ENCODE results near the gene NPAS3. TPM values are rescaled to one million over a fixed set of nuclear protein-coding genes. Genes with fewer than 3 reads are reported as not detected.

Gene NPAS3
- total RNA-seq, 4 donors from 2014 or later = 0.19 to 2.1 (median 1.7) TPM; not detected in 1

GRCh38 chr14:33529787-33530757, 591.4 kb downstream of the NPAS3 start:
- Histone ChIP-seq H3K9me3 (no peaks in the 10 kb centered on the region), H3K4me3 (no peak overlapping the region), H3K27ac (no peak overlapping the region), H3K27me3 (no peaks in the 10 kb centered on the region), H3K4me1 (no peaks in the 10 kb centered on the region), H3K36me3 (no peaks in the 10 kb centered on the region)
- TF ChIP-seq POLR2A (IDR thresholded peaks at IDR 0.05) = no peak
- TF ChIP-seq, protein P1, sequence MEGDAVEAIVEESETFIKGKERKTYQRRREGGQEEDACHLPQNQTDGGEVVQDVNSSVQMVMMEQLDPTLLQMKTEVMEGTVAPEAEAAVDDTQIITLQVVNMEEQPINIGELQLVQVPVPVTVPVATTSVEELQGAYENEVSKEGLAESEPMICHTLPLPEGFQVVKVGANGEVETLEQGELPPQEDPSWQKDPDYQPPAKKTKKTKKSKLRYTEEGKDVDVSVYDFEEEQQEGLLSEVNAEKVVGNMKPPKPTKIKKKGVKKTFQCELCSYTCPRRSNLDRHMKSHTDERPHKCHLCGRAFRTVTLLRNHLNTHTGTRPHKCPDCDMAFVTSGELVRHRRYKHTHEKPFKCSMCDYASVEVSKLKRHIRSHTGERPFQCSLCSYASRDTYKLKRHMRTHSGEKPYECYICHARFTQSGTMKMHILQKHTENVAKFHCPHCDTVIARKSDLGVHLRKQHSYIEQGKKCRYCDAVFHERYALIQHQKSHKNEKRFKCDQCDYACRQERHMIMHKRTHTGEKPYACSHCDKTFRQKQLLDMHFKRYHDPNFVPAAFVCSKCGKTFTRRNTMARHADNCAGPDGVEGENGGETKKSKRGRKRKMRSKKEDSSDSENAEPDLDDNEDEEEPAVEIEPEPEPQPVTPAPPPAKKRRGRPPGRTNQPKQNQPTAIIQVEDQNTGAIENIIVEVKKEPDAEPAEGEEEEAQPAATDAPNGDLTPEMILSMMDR (IDR thresholded peaks at IDR 0.05) = no peak
- no peak for DNase-seq

DNA sequence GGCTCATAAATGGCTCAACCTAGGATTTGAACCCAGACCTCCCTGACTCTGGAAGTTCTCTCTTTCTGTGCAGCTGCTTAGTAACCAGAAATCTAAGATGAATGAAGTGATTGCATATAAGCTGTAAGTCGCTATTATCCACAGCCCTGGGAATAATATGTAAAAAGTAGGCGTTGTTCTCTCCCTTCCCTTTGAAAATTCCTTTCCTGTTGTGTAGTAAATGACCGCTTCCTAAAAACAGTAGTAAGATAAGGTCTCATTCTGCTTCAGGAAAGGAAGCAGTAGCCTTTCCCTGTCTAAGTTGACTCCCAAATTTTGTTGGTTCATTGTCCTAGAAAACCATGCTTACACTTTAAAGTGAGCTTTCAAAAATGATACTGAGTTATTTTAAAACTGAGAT, 593.9 kb downstream of the NPAS3 start:
- Histone ChIP-seq H3K36me3 (no peaks in the 10 kb centered on the region), H3K4me3 (no peak overlapping the region), H3K27me3 (no peaks in the 10 kb centered on the region), H3K4me1 (no peaks in the 10 kb centered on the region), H3K27ac (no peak overlapping the region), H3K9me3 (no peaks in the 10 kb centered on the region)
- TF ChIP-seq, protein P1 (IDR thresholded peaks at IDR 0.05) = no peak
- DNase-seq = no peak

- Histone ChIP-seq H3K9me3 (no peaks in the 10 kb centered on the region), H3K27ac (no peak overlapping the region), H3K27me3 (no peaks in the 10 kb centered on the region), H3K36me3 (no peaks in the 10 kb centered on the region), H3K4me3 (no peak overlapping the region), H3K4me1 (no peaks in the 10 kb centered on the region)
- TF ChIP-seq, protein P1 (IDR thresholded peaks at IDR 0.05) = no peak
- no peak for TF ChIP-seq POLR2A (IDR thresholded peaks at IDR 0.05)
- DNase-seq = no peak
Measured at GRCh38 chr14:33534104-33534503, 595.4 kb downstream of the NPAS3 start.

GRCh38 chr14:33534632-33535031, 596.0 kb downstream of the NPAS3 start:
- Histone ChIP-seq H3K36me3 (no peaks in the 10 kb centered on the region), H3K9me3 (no peaks in the 10 kb centered on the region), H3K27ac (no peak overlapping the region), H3K27me3 (no peaks in the 10 kb centered on the region), H3K4me3 (no peak overlapping the region), H3K4me1 (no peaks in the 10 kb centered on the region)
- TF ChIP-seq, protein P1 (IDR thresholded peaks at IDR 0.05) = no peak
- TF ChIP-seq POLR2A (IDR thresholded peaks at IDR 0.05) = no peak
- no peak for DNase-seq

GRCh38 chr14:33539918-33540357, 601.3 kb downstream of the NPAS3 start:
- Histone ChIP-seq H3K27me3 (no peaks in the 10 kb centered on the region), H3K4me3 (no peak overlapping the region), H3K27ac (no peak overlapping the region), H3K4me1 (no peaks in the 10 kb centered on the region), H3K9me3 (no peaks in the 10 kb centered on the region), H3K36me3 (no peaks in the 10 kb centered on the region)
- TF ChIP-seq, protein P1 (IDR thresholded peaks at IDR 0.05) = no peak
- TF ChIP-seq POLR2A (IDR thresholded peaks at IDR 0.05) = no peak
- DNase-seq = no peak
